Coronary artery (tissue), 2 donors: ENCODE measurements around the gene SLC6A12.

Experiments used
- DNase-seq: peaks from one replicate; pipeline ENCODE4 v3.0.0-alpha.2; 2017; ENCODE audit warnings: low spot score
- H3K27ac ChIP-seq, 2 donors: fragments of 200-600 bp; sonication (generic); one replicate each; pipeline ENCODE4 v1.5.1; 2016 to 2019
- H3K4me3 ChIP-seq: fragments of 200-600 bp; sonication (generic); 2 replicates; pipeline ENCODE4 v1.5.1; 2016; ENCODE audit warnings: mild to moderate bottlenecking, moderate library complexity
- CTCF ChIP-seq: fragments of 200-600 bp; sonication (generic); IDR thresholded peaks from one replicate; pipeline ENCODE4 v1.5.1; 2019; ENCODE audit warnings: antibody characterized with exemption

Gene SLC6A12

DNA sequence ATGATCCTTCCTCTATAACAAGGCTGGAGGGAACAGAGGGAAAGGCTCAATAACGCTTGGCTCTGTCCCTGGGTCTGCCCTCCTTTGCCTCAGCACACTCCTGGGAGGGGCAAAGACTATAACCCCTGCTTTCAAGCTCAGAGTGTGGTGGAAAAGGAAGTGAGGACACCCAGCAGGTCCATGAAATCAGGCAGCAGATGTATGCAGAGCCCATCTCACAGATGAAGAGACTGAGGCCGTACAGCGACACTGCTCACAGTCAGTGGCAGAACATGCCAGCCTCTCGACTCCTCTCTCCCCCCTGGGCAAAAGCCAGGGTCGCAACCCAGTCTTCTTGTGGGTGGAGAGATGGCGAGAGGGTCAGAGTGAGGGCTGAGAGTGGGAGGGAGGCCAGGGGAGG, 39.8 kb downstream of the SLC6A12 start:
- no peak for DNase-seq
- TF ChIP-seq CTCF = no peak
- no peak overlapping the region for H3K27ac ChIP-seq
- H3K4me3 ChIP-seq = no peak overlapping the region

DNA sequence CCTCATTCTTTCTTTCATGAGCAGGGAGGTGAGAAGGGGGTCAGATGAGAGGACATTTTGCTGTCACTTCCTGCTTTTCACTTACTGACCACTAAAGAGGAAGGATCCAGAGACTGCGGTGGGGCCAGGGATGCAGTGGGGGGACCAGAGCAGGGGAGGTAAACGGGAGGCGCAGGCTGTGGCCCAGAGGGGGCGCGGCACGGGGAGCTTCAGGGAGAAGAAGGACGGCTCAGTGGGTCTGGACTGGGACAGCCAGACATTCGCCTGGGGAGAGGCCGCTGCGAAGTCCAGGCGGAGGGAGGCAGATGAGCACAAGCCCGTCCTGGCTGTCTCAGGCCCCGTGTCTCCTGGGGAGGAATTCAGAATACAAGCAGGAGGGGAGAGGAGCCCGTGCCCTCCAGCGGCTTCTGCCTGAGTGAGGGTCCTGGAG, 41.2 kb downstream of the SLC6A12 start:
- no peak for TF ChIP-seq CTCF
- Histone ChIP-seq H3K27ac (no peak overlapping the region), H3K4me3 (no peak overlapping the region)
- DNase-seq = no peak

- no peak overlapping the region for H3K27ac ChIP-seq
- DNase-seq = no peak
- no peak for TF ChIP-seq CTCF
Observed at GRCh38 chr12:171743-172676, 41.9 kb downstream of the SLC6A12 start.

DNA sequence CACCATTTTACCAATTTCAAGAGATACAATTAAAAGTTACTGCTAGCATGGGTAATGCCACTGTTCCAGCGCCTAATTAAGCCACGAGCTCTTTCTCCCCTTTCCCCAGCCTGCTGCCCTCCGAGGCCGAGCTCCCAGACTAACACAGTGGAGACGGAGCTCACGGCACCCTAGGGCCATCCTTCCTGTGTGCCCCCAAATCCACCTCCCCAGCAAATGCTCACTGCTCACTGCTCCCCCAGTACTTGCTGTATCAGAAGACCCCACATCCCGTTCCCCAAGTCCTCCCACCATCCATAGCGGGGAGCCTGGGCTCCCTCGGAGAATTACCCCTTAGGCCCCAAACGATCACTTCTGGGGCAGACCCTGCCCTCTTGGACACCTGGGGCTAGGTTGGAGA, 42.7 kb downstream of the SLC6A12 start:
- Histone ChIP-seq H3K4me3 (no peak overlapping the region), H3K27ac (no peak overlapping the region)
- TF ChIP-seq CTCF = no peak
- DNase-seq = no peak

More at GRCh38 chr12:171743-172676, 41.9 kb downstream of the SLC6A12 start:
- H3K4me3 ChIP-seq = no peak overlapping the region

- no peak for DNase-seq
- Histone ChIP-seq H3K27ac (no peak overlapping the region), H3K4me3 (no peak overlapping the region)
- TF ChIP-seq CTCF = no peak
Observed at GRCh38 chr12:170371-171225, 43.4 kb downstream of the SLC6A12 start.

DNA sequence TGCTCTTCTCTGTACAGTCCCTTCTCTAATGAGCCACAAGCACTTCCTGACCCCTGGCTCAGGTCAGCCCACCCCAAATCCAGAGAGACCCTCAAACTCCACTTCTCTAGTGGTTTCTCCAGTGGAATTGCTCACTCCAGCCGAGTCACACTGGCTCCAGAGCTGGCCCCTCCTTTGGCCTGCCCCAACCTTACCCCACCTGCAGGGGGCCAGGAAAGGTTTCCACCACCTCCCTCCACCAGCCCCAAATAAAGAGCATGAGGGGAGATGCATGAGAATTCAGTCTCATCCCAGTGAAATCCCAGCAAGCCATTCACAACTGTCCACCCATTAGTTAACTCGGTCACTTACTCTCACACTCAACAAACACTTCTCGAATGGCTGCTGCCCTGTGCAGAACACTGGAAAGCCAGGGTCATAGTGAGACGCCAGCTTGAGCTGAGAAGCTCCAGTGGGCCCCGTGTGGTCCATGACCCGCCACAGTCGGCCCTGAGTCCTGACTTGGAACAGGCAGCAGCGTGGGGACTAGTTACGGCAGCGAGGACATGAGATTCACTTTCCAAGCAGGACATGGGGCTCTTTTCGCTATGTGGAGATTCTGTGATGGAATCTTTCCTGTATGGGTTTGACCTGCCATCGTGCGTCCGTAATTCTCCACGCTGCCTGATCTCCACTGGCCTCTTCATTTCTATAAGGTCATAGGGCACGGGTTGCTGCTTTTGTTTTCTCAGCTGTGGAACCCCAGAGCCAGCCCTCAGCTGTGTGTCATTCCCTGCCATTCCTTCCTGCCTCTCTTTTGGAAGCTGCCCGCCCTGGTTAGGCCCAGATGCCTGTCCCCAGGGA, 44.2 kb downstream of the SLC6A12 start:
- no peak for TF ChIP-seq CTCF
- no peak for DNase-seq
- no peak overlapping the region for H3K4me3 ChIP-seq
- H3K27ac ChIP-seq = no peak overlapping the region
